MM.1S (cell line): Measurements from ENCODE around the gene GNAI2.

Source experiments
- CTCF ChIP-seq: fragments of 300-600 bp; sonication (generic); IDR thresholded peaks from 2 replicates; pipeline ENCODE4 v1.5.1; 2016; ENCODE audit warnings: antibody characterized with exemption, low read length, mixed read lengths
- EZH2 ChIP-seq: fragments of 300-600 bp; sonication (generic); optimal IDR thresholded peaks from 2 replicates; pipeline ENCODE3; 2017; ENCODE audit warnings: low read depth, mild to moderate bottlenecking, antibody characterized with exemption, low read length, mixed read lengths
- EZH2phosphoT487 ChIP-seq: fragments of 300-600 bp; sonication (generic); IDR thresholded peaks from 2 replicates; pipeline ENCODE4 v1.6.1; 2018; ENCODE audit warnings: antibody characterized with exemption, low read length

GRCh38 chr3:50214824-50215223 lies 21.2 kb upstream of the GNAI2 start:
- no peak for TF ChIP-seq CTCF
- TF ChIP-seq EZH2, result no peak
- TF ChIP-seq EZH2phosphoT487, result no peak
